Neural progenitor cell (in vitro differentiated cells): ENCODE data around the gene LTA. TPM values are rescaled to one million over a fixed set of nuclear protein-coding genes. Genes with fewer than 3 reads are reported as not detected.

Experiments used
- DNase-seq: peaks from one replicate; pipeline ENCODE4 v3.0.0-alpha.2; 2016; ENCODE audit warnings: low spot score
- H2AFZ ChIP-seq: fragments of 200-600 bp; sonication (generic); replicated peaks from 2 replicates; pipeline ENCODE4 v1.6.1; 2016; ENCODE audit warnings: antibody characterized with exemption
- H3F3A ChIP-seq: fragments of 200-600 bp; sonication (generic); 2 replicates; pipeline ENCODE4 v1.6.1; 2016; ENCODE audit warnings: antibody characterized with exemption, low read depth
- H3K27ac ChIP-seq: fragments of 200-600 bp; sonication (generic); 2 replicates; pipeline ENCODE4 v1.5.1; 2016; ENCODE audit warnings: mild to moderate bottlenecking
- H3K27me3 ChIP-seq: fragments of 200-600 bp; sonication (generic); 2 replicates; pipeline ENCODE4 v1.6.1; 2016; ENCODE audit warnings: mild to moderate bottlenecking, moderate library complexity
- H3K36me3 ChIP-seq: fragments of 200-600 bp; sonication (generic); 2 replicates; pipeline ENCODE4 v1.5.1; 2016
- H3K4me1 ChIP-seq: fragments of 200-600 bp; sonication (generic); 2 replicates; pipeline ENCODE4 v1.6.1; 2016; ENCODE audit warnings: mixed run types
- H3K4me2 ChIP-seq: fragments of 200-600 bp; sonication (generic); 2 replicates; pipeline ENCODE4 v1.6.1; 2016
- H3K4me3 ChIP-seq: fragments of 200-600 bp; sonication (generic); 2 replicates; pipeline ENCODE4 v1.5.1; 2016
- H3K79me2 ChIP-seq: fragments of 200-600 bp; sonication (generic); 2 replicates; pipeline ENCODE4 v1.6.1; 2016; ENCODE audit warnings: low read depth
- H3K9ac ChIP-seq: fragments of 200-600 bp; sonication (generic); 2 replicates; pipeline ENCODE4 v1.6.1; 2016
- H3K9me3 ChIP-seq: fragments of 200-600 bp; sonication (generic); 2 replicates; pipeline ENCODE4 v1.5.1; 2016; ENCODE audit warnings: low read depth
- H4K20me1 ChIP-seq: fragments of 200-600 bp; sonication (generic); 2 replicates; pipeline ENCODE4 v1.6.1; 2016; ENCODE audit warnings: low read depth
- H3K27ac Mint-ChIP-seq: 3 replicates; pipeline ENCODE4 v1.8.0; 2021; ENCODE audit warnings: mixed read lengths
- H3K27me3 Mint-ChIP-seq: 2 replicates; pipeline ENCODE4 v1.8.0; 2022; ENCODE audit warnings: low read depth, mild to moderate bottlenecking, inconsistent platforms, moderate library complexity, mixed read lengths; ENCODE audit not compliant: insufficient read depth
- H3K36me3 Mint-ChIP-seq: 3 replicates; pipeline ENCODE4 v1.8.0; 2021; ENCODE audit warnings: mixed read lengths
- H3K4me1 Mint-ChIP-seq: 3 replicates; pipeline ENCODE4 v1.8.0; 2021; ENCODE audit warnings: mixed read lengths
- H3K4me3 Mint-ChIP-seq: 3 replicates; pipeline ENCODE4 v1.8.0; 2021; ENCODE audit warnings: mild to moderate bottlenecking, moderate library complexity, mixed read lengths
- H3K9me3 Mint-ChIP-seq: 3 replicates; pipeline ENCODE4 v1.8.0; 2020; ENCODE audit warnings: mixed read lengths
- EZH2 ChIP-seq: fragments of 200-600 bp; sonication (generic); IDR thresholded peaks from 2 replicates; pipeline ENCODE4 v1.6.1; 2017; ENCODE audit warnings: antibody characterized with exemption, mild to moderate bottlenecking, moderate library complexity
- EZH2phosphoT487 ChIP-seq: fragments of 200-600 bp; sonication (generic); IDR thresholded peaks from 2 replicates; pipeline ENCODE4 v1.6.1; 2017; ENCODE audit warnings: antibody characterized with exemption
- total RNA-seq: library from RNA; depleted of rRNA; stranded (reverse); fragments of >200 nt; gene quantifications from 2 replicates; pipeline ENCODE4 v1.2.3, GENCODE V29; 2015; ENCODE audit warnings: low replicate concordance
- TF ChIP-seq, protein P1 (sequence below): fragments of 200-600 bp; sonication (generic); IDR thresholded peaks from 2 replicates; pipeline ENCODE4 v1.5.1; 2017; ENCODE audit warnings: antibody characterized with exemption, mild to moderate bottlenecking

The LTA gene
- total RNA-seq, 1 donor from 2014 or later, result not detected

- Mint-ChIP-seq H3K4me3 (peak overlapping the region; percentile 24), H3K27me3 (peaks cover 20% of the 10 kb centered on the region), H3K4me1 (peaks cover 4% of the 10 kb centered on the region), H3K27ac (no peak overlapping the region), H3K36me3 (no peaks in the 10 kb centered on the region), H3K9me3 (no peaks in the 10 kb centered on the region)
- Histone ChIP-seq H3K4me2 (no peak overlapping the region), H3K9me3 (no peaks in the 10 kb centered on the region), H3K27ac (no peak overlapping the region), H3K79me2 (no peaks in the 10 kb centered on the region), H2AFZ (no peak overlapping the region), H4K20me1 (no peaks in the 10 kb centered on the region), H3K27me3 (no peaks in the 10 kb centered on the region), H3K4me1 (peaks cover 5% of the 10 kb centered on the region), H3K4me3 (no peak overlapping the region), H3F3A (no peaks in the 10 kb centered on the region), H3K9ac (no peak overlapping the region), H3K36me3 (no peaks in the 10 kb centered on the region)
- TF ChIP-seq EZH2phosphoT487 (no peak), EZH2 (no peak)
- TF ChIP-seq, protein P1, sequence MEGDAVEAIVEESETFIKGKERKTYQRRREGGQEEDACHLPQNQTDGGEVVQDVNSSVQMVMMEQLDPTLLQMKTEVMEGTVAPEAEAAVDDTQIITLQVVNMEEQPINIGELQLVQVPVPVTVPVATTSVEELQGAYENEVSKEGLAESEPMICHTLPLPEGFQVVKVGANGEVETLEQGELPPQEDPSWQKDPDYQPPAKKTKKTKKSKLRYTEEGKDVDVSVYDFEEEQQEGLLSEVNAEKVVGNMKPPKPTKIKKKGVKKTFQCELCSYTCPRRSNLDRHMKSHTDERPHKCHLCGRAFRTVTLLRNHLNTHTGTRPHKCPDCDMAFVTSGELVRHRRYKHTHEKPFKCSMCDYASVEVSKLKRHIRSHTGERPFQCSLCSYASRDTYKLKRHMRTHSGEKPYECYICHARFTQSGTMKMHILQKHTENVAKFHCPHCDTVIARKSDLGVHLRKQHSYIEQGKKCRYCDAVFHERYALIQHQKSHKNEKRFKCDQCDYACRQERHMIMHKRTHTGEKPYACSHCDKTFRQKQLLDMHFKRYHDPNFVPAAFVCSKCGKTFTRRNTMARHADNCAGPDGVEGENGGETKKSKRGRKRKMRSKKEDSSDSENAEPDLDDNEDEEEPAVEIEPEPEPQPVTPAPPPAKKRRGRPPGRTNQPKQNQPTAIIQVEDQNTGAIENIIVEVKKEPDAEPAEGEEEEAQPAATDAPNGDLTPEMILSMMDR, result no peak
- no peak for DNase-seq
Measured at GRCh38 chr6:31573239-31574105, 1.4 kb downstream of the LTA start.

GRCh38 chr6:31574106-31575061 lies 2.3 kb downstream of the LTA start:
- Histone ChIP-seq H3K4me2 (no peak overlapping the region), H3F3A (no peaks in the 10 kb centered on the region), H2AFZ (no peak overlapping the region), H3K27me3 (no peaks in the 10 kb centered on the region), H3K4me3 (no peak overlapping the region), H3K27ac (no peak overlapping the region), H3K79me2 (no peaks in the 10 kb centered on the region), H3K36me3 (no peaks in the 10 kb centered on the region), H3K9ac (no peak overlapping the region), H3K4me1 (peaks cover 6% of the 10 kb centered on the region), H4K20me1 (no peaks in the 10 kb centered on the region), H3K9me3 (no peaks in the 10 kb centered on the region)
- DNase-seq, result no peak
- Mint-ChIP-seq H3K27me3 (peaks cover 16% of the 10 kb centered on the region), H3K4me1 (no peaks in the 10 kb centered on the region), H3K4me3 (no peak overlapping the region), H3K27ac (peak overlapping the region; percentile 58), H3K9me3 (no peaks in the 10 kb centered on the region), H3K36me3 (no peaks in the 10 kb centered on the region)
- TF ChIP-seq EZH2phosphoT487, result no peak
- TF ChIP-seq, protein P1, result no peak
- TF ChIP-seq EZH2, result no peak

- H3K9ac ChIP-seq, result no peak within 1 kb of the TSS
- H3K27ac Mint-ChIP-seq, result no peak within 1 kb of the TSS
- no peaks in the 10 kb centered on the region for H3K9me3 ChIP-seq
- peaks cover 6% of the 10 kb centered on the region for H3K4me1 ChIP-seq
- DNase-seq, result no peak
- peaks cover 18% of the 10 kb centered on the region for H3K27me3 Mint-ChIP-seq
- H3K4me3 ChIP-seq, result no peak within 1 kb of the TSS
- H3K4me1 Mint-ChIP-seq, result peaks cover 3% of the 10 kb centered on the region
- H3K4me2 ChIP-seq, result no peak within 1 kb of the TSS
- no peak within 1 kb of the TSS for H3K27ac ChIP-seq
- no peaks in the 10 kb centered on the region for H3K36me3 Mint-ChIP-seq
- peaks cover 7% of the 10 kb centered on the region for H3K27me3 ChIP-seq
- H3K9me3 Mint-ChIP-seq, result no peaks in the 10 kb centered on the region
- TF ChIP-seq EZH2 (no peak), EZH2phosphoT487 (no peak)
- H4K20me1 ChIP-seq, result no peaks in the 10 kb centered on the region
- H3K36me3 ChIP-seq, result no peaks in the 10 kb centered on the region
- H3K79me2 ChIP-seq, result no peaks in the 10 kb centered on the region
- no peaks in the 10 kb centered on the region for H3F3A ChIP-seq
- no peak within 1 kb of the TSS for H2AFZ ChIP-seq
- no peak within 1 kb of the TSS for H3K4me3 Mint-ChIP-seq
Measured at GRCh38 chr6:31575335-31575901, 3.3 kb downstream of the LTA start, which contains the start of gene TNF. Gene TNF, plus strand, starts transcription at chr6:31575565. Its CDS starts 177 bp downstream, at chr6:31575742.
